ENCODE data around the gene POLA1.

POLA1 gene

GRCh38 chrX:24837966-24838365 is 144.2 kb downstream of the POLA1 start:
- no peak overlapping the region for H3K23ac ChIP-seq (ENCODE audit: low read length)
- no peak overlapping the region for H4K5ac ChIP-seq (ENCODE audit: low read length)
- H3K56ac ChIP-seq (ENCODE audit: low read length), result no peak overlapping the region
- H2AK5ac ChIP-seq (ENCODE audit: low read length), result no peak overlapping the region
- H3K79me2 ChIP-seq (ENCODE audit: control insufficient read depth, insufficient read depth, low read length), result no peaks in the 10 kb centered on the region
- H3K27ac ChIP-seq (ENCODE audit: low read depth, low read length), result no peak overlapping the region
- no peak overlapping the region for H2BK5ac ChIP-seq (ENCODE audit: low read length)
- no peak overlapping the region for H2BK15ac ChIP-seq (replicated peaks; ENCODE audit: low read depth)
- H4K8ac ChIP-seq (ENCODE audit: low read depth, low read length), result no peak overlapping the region
- no peaks in the 10 kb centered on the region for H3K4me1 ChIP-seq (ENCODE audit: control insufficient read depth, low read depth, low read length)
- DNase-seq, result no peak
- H3K27me3 ChIP-seq (ENCODE audit: insufficient read depth, low read length, poor library complexity), result no peaks in the 10 kb centered on the region
- no peaks in the 10 kb centered on the region for H3K36me3 ChIP-seq (ENCODE audit: control insufficient read depth, insufficient read depth, low read length)
- H2BK120ac ChIP-seq (ENCODE audit: low read depth, low read length), result no peak overlapping the region
- H3K18ac ChIP-seq (ENCODE audit: low read length), result no peak overlapping the region
- H3K4ac ChIP-seq (ENCODE audit: low read depth, low read length), result no peak overlapping the region
- no peak overlapping the region for H3K9ac ChIP-seq (ENCODE audit: low read length)
- H3K4me2 ChIP-seq (ENCODE audit: low read length), result no peak overlapping the region
- no peaks in the 10 kb centered on the region for H3K79me1 ChIP-seq (ENCODE audit: low read length)
- H3K4me3 ChIP-seq (ENCODE audit: low read length), result no peak overlapping the region

GRCh38 chrX:24838629-24839028 is 144.9 kb downstream of the POLA1 start:
- no peak overlapping the region for H2BK15ac ChIP-seq (replicated peaks; ENCODE audit: low read depth)
- H3K4me2 ChIP-seq (ENCODE audit: low read length), result no peak overlapping the region
- WGBS (ENCODE audit: extremely low coverage, insufficient coverage, low lambda C conversion rate), result no CpG with 5 or more reads among the region's 3 CpGs

GRCh38 chrX:24839331-24839730 is 145.6 kb downstream of the POLA1 start:
- Histone ChIP-seq H3K4me2 (ENCODE audit: low read length) (no peak overlapping the region), H4K5ac (ENCODE audit: low read length) (no peak overlapping the region), H3K4me1 (ENCODE audit: control insufficient read depth, low read depth, low read length) (no peaks in the 10 kb centered on the region), H3K18ac (ENCODE audit: low read length) (no peak overlapping the region), H3K56ac (ENCODE audit: low read length) (no peak overlapping the region), H3K9ac (ENCODE audit: low read length) (no peak overlapping the region), H2BK15ac (replicated peaks; ENCODE audit: low read depth) (no peak overlapping the region), H2BK120ac (ENCODE audit: low read depth, low read length) (no peak overlapping the region), H3K23ac (ENCODE audit: low read length) (no peak overlapping the region), H2AK5ac (ENCODE audit: low read length) (no peak overlapping the region), H3K27me3 (ENCODE audit: insufficient read depth, low read length, poor library complexity) (no peaks in the 10 kb centered on the region), H3K36me3 (ENCODE audit: control insufficient read depth, insufficient read depth, low read length) (no peaks in the 10 kb centered on the region), H3K79me2 (ENCODE audit: control insufficient read depth, insufficient read depth, low read length) (no peaks in the 10 kb centered on the region), H3K4me3 (ENCODE audit: low read length) (no peak overlapping the region), H2BK5ac (ENCODE audit: low read length) (no peak overlapping the region), H4K8ac (ENCODE audit: low read depth, low read length) (no peak overlapping the region), H3K27ac (ENCODE audit: low read depth, low read length) (no peak overlapping the region), H3K4ac (ENCODE audit: low read depth, low read length) (no peak overlapping the region), H3K79me1 (ENCODE audit: low read length) (no peaks in the 10 kb centered on the region)
- no peak for DNase-seq
- WGBS (ENCODE audit: extremely low coverage, insufficient coverage, low lambda C conversion rate), result no CpG with 5 or more reads among the region's 4 CpGs

More at GRCh38 chrX:24838629-24839028, 144.9 kb downstream of the POLA1 start:
- Histone ChIP-seq H3K4me3 (ENCODE audit: low read length) (no peak overlapping the region), H3K23ac (ENCODE audit: low read length) (no peak overlapping the region), H4K8ac (ENCODE audit: low read depth, low read length) (no peak overlapping the region), H3K4me1 (ENCODE audit: control insufficient read depth, low read depth, low read length) (no peaks in the 10 kb centered on the region), H3K79me1 (ENCODE audit: low read length) (no peaks in the 10 kb centered on the region), H3K36me3 (ENCODE audit: control insufficient read depth, insufficient read depth, low read length) (no peaks in the 10 kb centered on the region), H3K79me2 (ENCODE audit: control insufficient read depth, insufficient read depth, low read length) (no peaks in the 10 kb centered on the region), H3K18ac (ENCODE audit: low read length) (no peak overlapping the region), H4K5ac (ENCODE audit: low read length) (no peak overlapping the region), H3K56ac (ENCODE audit: low read length) (no peak overlapping the region), H2BK5ac (ENCODE audit: low read length) (no peak overlapping the region), H3K4ac (ENCODE audit: low read depth, low read length) (no peak overlapping the region), H3K27ac (ENCODE audit: low read depth, low read length) (no peak overlapping the region), H2AK5ac (ENCODE audit: low read length) (no peak overlapping the region), H2BK120ac (ENCODE audit: low read depth, low read length) (no peak overlapping the region), H3K27me3 (ENCODE audit: insufficient read depth, low read length, poor library complexity) (no peaks in the 10 kb centered on the region), H3K9ac (ENCODE audit: low read length) (no peak overlapping the region)
- DNase-seq, result peak; percentile 13

GRCh38 chrX:24842486-24842885 is 148.8 kb downstream of the POLA1 start:
- no peak overlapping the region for H3K4me3 ChIP-seq (ENCODE audit: low read length)
- H3K79me2 ChIP-seq (ENCODE audit: control insufficient read depth, insufficient read depth, low read length), result no peaks in the 10 kb centered on the region

GRCh38 chrX:24846550-24847150 is 152.9 kb downstream of the POLA1 start:
- no peak overlapping the region for H3K56ac ChIP-seq (ENCODE audit: low read length)
- no peak overlapping the region for H4K8ac ChIP-seq (ENCODE audit: low read depth, low read length)
- no peak overlapping the region for H4K5ac ChIP-seq (ENCODE audit: low read length)
- H2BK5ac ChIP-seq (ENCODE audit: low read length), result no peak overlapping the region
- H3K27ac ChIP-seq (ENCODE audit: low read depth, low read length), result no peak overlapping the region
- no peak for DNase-seq
- H3K36me3 ChIP-seq (ENCODE audit: control insufficient read depth, insufficient read depth, low read length), result no peaks in the 10 kb centered on the region
- H3K79me1 ChIP-seq (ENCODE audit: low read length), result no peaks in the 10 kb centered on the region
- H3K4me1 ChIP-seq (ENCODE audit: control insufficient read depth, low read depth, low read length), result no peaks in the 10 kb centered on the region
- no peak overlapping the region for H2AK5ac ChIP-seq (ENCODE audit: low read length)
- H3K23ac ChIP-seq (ENCODE audit: low read length), result no peak overlapping the region
- H3K4ac ChIP-seq (ENCODE audit: low read depth, low read length), result no peak overlapping the region
- no peak overlapping the region for H2BK15ac ChIP-seq (replicated peaks; ENCODE audit: low read depth)
- no CpG with 5 or more reads among the region's 3 CpGs for WGBS (ENCODE audit: extremely low coverage, insufficient coverage, low lambda C conversion rate)
- H3K18ac ChIP-seq (ENCODE audit: low read length), result no peak overlapping the region
- no peak overlapping the region for H3K4me3 ChIP-seq (ENCODE audit: low read length)
- no peak overlapping the region for H3K9ac ChIP-seq (ENCODE audit: low read length)
- H3K4me2 ChIP-seq (ENCODE audit: low read length), result no peak overlapping the region
- no peak overlapping the region for H2BK120ac ChIP-seq (ENCODE audit: low read depth, low read length)
- no peaks in the 10 kb centered on the region for H3K27me3 ChIP-seq (ENCODE audit: insufficient read depth, low read length, poor library complexity)
- H3K79me2 ChIP-seq (ENCODE audit: control insufficient read depth, insufficient read depth, low read length), result no peaks in the 10 kb centered on the region

More at GRCh38 chrX:24842486-24842885, 148.8 kb downstream of the POLA1 start:
- H2BK15ac ChIP-seq (replicated peaks; ENCODE audit: low read depth), result no peak overlapping the region
- no peak overlapping the region for H3K18ac ChIP-seq (ENCODE audit: low read length)
- H3K4ac ChIP-seq (ENCODE audit: low read depth, low read length), result no peak overlapping the region
- no peak overlapping the region for H3K9ac ChIP-seq (ENCODE audit: low read length)
- no peaks in the 10 kb centered on the region for H3K27me3 ChIP-seq (ENCODE audit: insufficient read depth, low read length, poor library complexity)
- H3K79me1 ChIP-seq (ENCODE audit: low read length), result no peaks in the 10 kb centered on the region
- H2BK5ac ChIP-seq (ENCODE audit: low read length), result no peak overlapping the region
- H3K56ac ChIP-seq (ENCODE audit: low read length), result no peak overlapping the region
- no peaks in the 10 kb centered on the region for H3K4me1 ChIP-seq (ENCODE audit: control insufficient read depth, low read depth, low read length)
- WGBS (ENCODE audit: extremely low coverage, insufficient coverage, low lambda C conversion rate), result no CpG with 5 or more reads among the region's 5 CpGs
- no peak overlapping the region for H3K27ac ChIP-seq (ENCODE audit: low read depth, low read length)
- DNase-seq, result no peak
- H4K5ac ChIP-seq (ENCODE audit: low read length), result no peak overlapping the region
- H4K8ac ChIP-seq (ENCODE audit: low read depth, low read length), result no peak overlapping the region
- no peak overlapping the region for H2AK5ac ChIP-seq (ENCODE audit: low read length)
- no peak overlapping the region for H3K4me2 ChIP-seq (ENCODE audit: low read length)
- H3K36me3 ChIP-seq (ENCODE audit: control insufficient read depth, insufficient read depth, low read length), result no peaks in the 10 kb centered on the region
- no peak overlapping the region for H3K23ac ChIP-seq (ENCODE audit: low read length)
- no peak overlapping the region for H2BK120ac ChIP-seq (ENCODE audit: low read depth, low read length)

GRCh38 chrX:24851289-24851688 is 157.6 kb downstream of the POLA1 start:
- H3K9ac ChIP-seq (ENCODE audit: low read length), result no peak overlapping the region
- H3K4me3 ChIP-seq (ENCODE audit: low read length), result no peak overlapping the region
- H2AK5ac ChIP-seq (ENCODE audit: low read length), result no peak overlapping the region
- H3K18ac ChIP-seq (ENCODE audit: low read length), result no peak overlapping the region
- no peak overlapping the region for H3K56ac ChIP-seq (ENCODE audit: low read length)
- H3K36me3 ChIP-seq (ENCODE audit: control insufficient read depth, insufficient read depth, low read length), result no peaks in the 10 kb centered on the region
- no peak overlapping the region for H2BK120ac ChIP-seq (ENCODE audit: low read depth, low read length)
- no peak overlapping the region for H4K8ac ChIP-seq (ENCODE audit: low read depth, low read length)
- H3K27ac ChIP-seq (ENCODE audit: low read depth, low read length), result no peak overlapping the region
- no peak overlapping the region for H3K4me2 ChIP-seq (ENCODE audit: low read length)
- no peak overlapping the region for H3K23ac ChIP-seq (ENCODE audit: low read length)
- H3K79me2 ChIP-seq (ENCODE audit: control insufficient read depth, insufficient read depth, low read length), result no peaks in the 10 kb centered on the region
- WGBS (ENCODE audit: extremely low coverage, insufficient coverage, low lambda C conversion rate), result no CpG with 5 or more reads among the region's 6 CpGs
- H3K27me3 ChIP-seq (ENCODE audit: insufficient read depth, low read length, poor library complexity), result no peaks in the 10 kb centered on the region
- no peaks in the 10 kb centered on the region for H3K79me1 ChIP-seq (ENCODE audit: low read length)
- no peaks in the 10 kb centered on the region for H3K4me1 ChIP-seq (ENCODE audit: control insufficient read depth, low read depth, low read length)
- H4K5ac ChIP-seq (ENCODE audit: low read length), result no peak overlapping the region
- H2BK15ac ChIP-seq (replicated peaks; ENCODE audit: low read depth), result no peak overlapping the region
- no peak overlapping the region for H3K4ac ChIP-seq (ENCODE audit: low read depth, low read length)
- DNase-seq, result no peak
- no peak overlapping the region for H2BK5ac ChIP-seq (ENCODE audit: low read length)
